HG02678 (cell line): Measurements from ENCODE around the gene DGKZ.

ENCODE experiments used
- ATAC-seq: cut with Tn5 transposase; IDR thresholded peaks from one replicate; pipeline ENCODE4 v1.9.1; 2021; ENCODE audit warnings: mild to moderate bottlenecking, moderate library complexity; ENCODE audit not compliant: unreplicated experiment

Gene DGKZ

DNA sequence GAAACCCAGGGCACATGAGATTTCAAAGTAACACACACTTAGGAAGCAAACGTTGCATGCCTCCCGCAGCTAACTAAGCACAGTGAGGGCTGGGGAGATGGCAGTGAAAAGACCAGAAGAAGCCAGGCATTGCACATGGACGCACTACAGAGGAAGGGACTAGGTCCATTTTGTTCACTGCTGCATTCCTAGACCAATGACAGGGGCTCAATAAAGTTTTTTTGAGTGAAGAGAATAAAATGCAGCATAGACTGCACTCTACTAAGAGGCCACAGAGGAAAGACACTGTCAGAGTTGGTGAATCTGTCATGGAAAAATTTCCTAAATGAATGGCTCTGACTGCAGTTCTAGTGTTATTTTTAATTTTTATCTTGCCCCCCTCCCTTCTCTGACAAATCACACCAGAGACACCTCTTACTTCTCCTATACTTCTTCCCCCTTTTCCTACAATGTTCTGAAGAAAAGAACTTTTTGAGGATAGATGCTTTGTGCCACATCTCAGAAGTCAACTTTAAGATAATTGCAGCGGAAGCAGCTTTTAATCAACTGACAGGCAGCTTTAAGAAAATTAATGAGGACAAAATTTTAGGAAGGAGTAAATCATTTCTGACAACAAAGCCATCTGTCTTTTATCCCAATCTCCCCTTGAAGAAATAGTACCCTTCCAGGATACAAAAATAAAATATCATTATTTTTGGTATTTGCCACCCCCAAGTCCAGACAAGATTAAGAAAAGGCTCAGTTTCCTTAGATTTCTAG, 79.1 kb downstream of the DGKZ start:
- ATAC-seq, result no peak

DNA sequence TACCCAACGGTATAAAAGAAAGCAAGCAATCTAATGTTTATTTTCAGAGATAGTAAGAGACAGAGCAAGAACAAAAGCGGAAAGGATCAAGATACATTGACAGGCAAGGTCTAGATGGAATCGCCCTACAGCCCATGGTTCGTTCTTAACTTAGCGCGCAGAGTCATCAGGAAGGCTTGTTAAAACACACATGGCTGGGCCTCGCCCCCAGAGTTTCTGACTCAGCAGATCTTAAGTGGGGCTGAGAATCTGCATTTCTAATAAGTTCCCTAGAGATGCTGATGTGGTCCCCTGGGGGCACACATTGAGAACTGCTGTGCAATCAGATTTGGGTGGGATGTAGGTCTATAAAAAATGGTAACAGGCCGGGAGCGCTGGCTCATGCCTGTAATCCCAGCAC, 80.1 kb downstream of the DGKZ start:
- no peak for ATAC-seq

DNA sequence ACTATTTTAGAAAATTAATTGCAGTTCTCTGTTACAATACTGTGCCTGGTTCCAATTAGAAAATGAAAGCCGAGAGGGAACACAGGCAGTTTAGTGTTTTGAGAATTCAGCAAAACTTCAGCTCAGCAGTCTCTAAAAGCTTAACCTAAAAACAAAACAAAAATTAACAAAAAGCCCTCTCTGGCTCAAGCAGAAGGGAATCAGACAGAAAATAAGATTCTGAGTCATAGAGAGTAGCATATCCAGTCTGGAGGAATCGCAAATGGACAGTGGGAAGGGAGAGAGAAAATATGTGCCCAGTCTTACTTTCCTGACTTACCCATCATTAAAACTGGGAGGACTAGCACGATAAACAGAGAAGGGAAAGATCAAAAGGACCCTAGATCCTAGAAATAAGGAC, 82.5 kb downstream of the DGKZ start:
- no peak for ATAC-seq
